ENCODE measurements around the gene ADAMTS12. TPM values are rescaled to one million over a fixed set of nuclear protein-coding genes. Genes with fewer than 3 reads are reported as not detected.

The ADAMTS12 gene
- polyA plus RNA-seq, 1 of the 3 experiments (the other 2 are of a cell fraction), result 2.5 TPM

- 55% methylated on average over 12 of the region's 12 CpGs for WGBS (ENCODE audit: low lambda C conversion rate)
- ChIA-PET POLR2A (no interaction called here), CTCF (interaction anchor here (2.8 kb wide), 1 partner anchor 45 kb away, joined by 9 read pairs; the partner anchor contains the start of gene RXFP3)
- Histone ChIP-seq H3K4me2 (peak overlapping the region; percentile 50; the same call in 1 of the 2 replicates), H3K36me3 (replicated peaks in 1 of 2; ENCODE audit: control insufficient read depth in 1 of 2, insufficient read depth in 2 of 2, low read length in 1 of 2) (no peaks in the 10 kb centered on the region), H2AFZ (ENCODE audit: low read depth) (no peak overlapping the region), H3K4me3 (ENCODE audit: low read depth in 2 of 2, low read length in 1 of 2) (no peak overlapping the region), H3K9ac (no peak overlapping the region), H3K9me2 (no peaks in the 10 kb centered on the region), H3K27ac (ENCODE audit: low read depth in 2 of 2, low read length in 1 of 2) (no peak overlapping the region), H3K79me2 (ENCODE audit: insufficient read depth) (no peaks in the 10 kb centered on the region), H3K4me1 (ENCODE audit: control insufficient read depth in 1 of 2, insufficient read depth in 2 of 2, low read depth in 1 of 2, low read length in 1 of 2) (peaks cover 0 to 3% of the 10 kb centered on the region in 2 experiments; a peak in 2 of 4 replicates), H3K27me3 (ENCODE audit: insufficient read depth) (no peaks in the 10 kb centered on the region; the same call in 1 of the 2 replicates), H3F3A (replicated peaks; ENCODE audit: insufficient read depth) (no peaks in the 10 kb centered on the region), H3K9me3 (no peaks in the 10 kb centered on the region), H4K20me1 (ENCODE audit: insufficient read depth) (no peaks in the 10 kb centered on the region)
- TF ChIP-seq NFIC (IDR thresholded peaks at IDR 0.05; ENCODE audit: borderline replicate concordance) (no peak), MAX (IDR thresholded peaks at IDR 0.05; ENCODE audit: low read depth) (no peak), GABPA (IDR thresholded peaks at IDR 0.05; ENCODE audit: low read depth) (no peak), EP300 (IDR thresholded peaks at IDR 0.05; ENCODE audit: borderline replicate concordance in 1 of 2, low read depth in 1 of 2, low read length in 1 of 2) (no peak), JUND (IDR thresholded peaks at IDR 0.05) (no peak), SMC3 (IDR thresholded peaks at IDR 0.05; ENCODE audit: low read depth, low read length) (no peak), CTCF (IDR thresholded peaks at IDR 0.05) (no peak; the same call in 1 of the 2 replicates), FOSL2 (IDR thresholded peaks at IDR 0.05; ENCODE audit: borderline replicate concordance, low read depth) (no peak), FOXM1 (IDR thresholded peaks at IDR 0.05; ENCODE audit: low read depth) (no peak), RCOR1 (IDR thresholded peaks at IDR 0.05; ENCODE audit: low read length) (no peak), POLR2AphosphoS5 (IDR thresholded peaks at IDR 0.05; ENCODE audit: low read depth, low read length) (no peak), TCF12 (IDR thresholded peaks at IDR 0.05) (no peak), MXI1 (IDR thresholded peaks at IDR 0.05; ENCODE audit: low read depth, low read length) (no peak), ELF1 (IDR thresholded peaks at IDR 0.05) (no peak)
- DNase-seq, result no peak
Observed at GRCh38 chr5:33890131-33891032, 1.4 kb downstream of the ADAMTS12 start.

GRCh38 chr5:33888587-33888986 lies 3.2 kb downstream of the ADAMTS12 start:
- CTCF ChIA-PET, result no interaction called here
- TF ChIP-seq ELF1 (IDR thresholded peaks at IDR 0.05) (no peak), USF2 (IDR thresholded peaks at IDR 0.05; ENCODE audit: borderline replicate concordance, low read depth, low read length) (no peak), PBX3 (IDR thresholded peaks at IDR 0.05) (no peak), RFX5 (IDR thresholded peaks at IDR 0.05; ENCODE audit: low read length) (no peak), REST (IDR thresholded peaks at IDR 0.05; ENCODE audit: low read depth, low read length) (no peak), CHD2 (IDR thresholded peaks at IDR 0.05; ENCODE audit: low read length, partially characterized antibody) (no peak), RAD21 (IDR thresholded peaks at IDR 0.05; ENCODE audit: low read length) (no peak), RCOR1 (IDR thresholded peaks at IDR 0.05; ENCODE audit: low read length) (no peak), SIN3A (IDR thresholded peaks at IDR 0.05; ENCODE audit: borderline replicate concordance, low read depth, low read length) (no peak)

More at GRCh38 chr5:33888587-33888986, 3.2 kb downstream of the ADAMTS12 start:
- no peak overlapping the region for H2AFZ ChIP-seq (ENCODE audit: low read depth)
- POLR2A ChIA-PET, result no interaction called here
- H3K4me2 ChIP-seq, result no peak overlapping the region
- DNase-seq, result no peak
- H3F3A ChIP-seq (replicated peaks; ENCODE audit: insufficient read depth), result no peaks in the 10 kb centered on the region
- H3K27me3 ChIP-seq (ENCODE audit: insufficient read depth), result no peaks in the 10 kb centered on the region; the same call in 1 of the 2 replicates
- no peaks in the 10 kb centered on the region for H3K36me3 ChIP-seq (replicated peaks in 1 of 2; ENCODE audit: control insufficient read depth in 1 of 2, insufficient read depth in 2 of 2, low read length in 1 of 2)
- H4K20me1 ChIP-seq (ENCODE audit: insufficient read depth), result no peaks in the 10 kb centered on the region
- H3K27ac ChIP-seq (ENCODE audit: low read depth in 2 of 2, low read length in 1 of 2), result no peak overlapping the region
- H3K9me2 ChIP-seq, result no peaks in the 10 kb centered on the region
- 41% methylated on average over 4 of the region's 4 CpGs for WGBS (ENCODE audit: low lambda C conversion rate)
- no peak overlapping the region for H3K9ac ChIP-seq
- no peaks in the 10 kb centered on the region for H3K9me3 ChIP-seq
- no peaks in the 10 kb centered on the region for H3K79me2 ChIP-seq (ENCODE audit: insufficient read depth)
- no peak overlapping the region for H3K4me3 ChIP-seq (ENCODE audit: low read depth in 2 of 2, low read length in 1 of 2)
- peaks cover 0 to 3% of the 10 kb centered on the region in 2 experiments; a peak in 2 of 4 replicates for H3K4me1 ChIP-seq (ENCODE audit: control insufficient read depth in 1 of 2, insufficient read depth in 2 of 2, low read depth in 1 of 2, low read length in 1 of 2)

Measured in SK-N-SH (cell line).